ENCODE results near the gene PLAAT1.

PLAAT1 gene

GRCh38 chr3:193253986-193254660 lies 13.1 kb downstream of the PLAAT1 start:
- H3K9me3 ChIP-seq = peaks cover 2 to 13% (median 11%) of the 10 kb centered on the region in 3 donors
- intact Hi-C loops (cut with DNase I; ENCODE audit: low total_unique reads) = loop anchor here (10.0 kb wide), 1 partner anchor 439 kb away; no protein-coding TSS in a partner anchor
- TF ChIP-seq, protein P1, sequence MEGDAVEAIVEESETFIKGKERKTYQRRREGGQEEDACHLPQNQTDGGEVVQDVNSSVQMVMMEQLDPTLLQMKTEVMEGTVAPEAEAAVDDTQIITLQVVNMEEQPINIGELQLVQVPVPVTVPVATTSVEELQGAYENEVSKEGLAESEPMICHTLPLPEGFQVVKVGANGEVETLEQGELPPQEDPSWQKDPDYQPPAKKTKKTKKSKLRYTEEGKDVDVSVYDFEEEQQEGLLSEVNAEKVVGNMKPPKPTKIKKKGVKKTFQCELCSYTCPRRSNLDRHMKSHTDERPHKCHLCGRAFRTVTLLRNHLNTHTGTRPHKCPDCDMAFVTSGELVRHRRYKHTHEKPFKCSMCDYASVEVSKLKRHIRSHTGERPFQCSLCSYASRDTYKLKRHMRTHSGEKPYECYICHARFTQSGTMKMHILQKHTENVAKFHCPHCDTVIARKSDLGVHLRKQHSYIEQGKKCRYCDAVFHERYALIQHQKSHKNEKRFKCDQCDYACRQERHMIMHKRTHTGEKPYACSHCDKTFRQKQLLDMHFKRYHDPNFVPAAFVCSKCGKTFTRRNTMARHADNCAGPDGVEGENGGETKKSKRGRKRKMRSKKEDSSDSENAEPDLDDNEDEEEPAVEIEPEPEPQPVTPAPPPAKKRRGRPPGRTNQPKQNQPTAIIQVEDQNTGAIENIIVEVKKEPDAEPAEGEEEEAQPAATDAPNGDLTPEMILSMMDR (IDR thresholded peaks at IDR 0.05) = no peak
- H3K4me1 ChIP-seq = no peaks in the 10 kb centered on the region
- peaks cover 0 to 2% of the 10 kb centered on the region in 2 donors for H3K27me3 ChIP-seq
- no peak overlapping the region for H3K27ac ChIP-seq
- DNase-seq = no peak
- no peaks in the 10 kb centered on the region for H3K36me3 ChIP-seq
- H3K4me3 ChIP-seq = no peak overlapping the region

DNA sequence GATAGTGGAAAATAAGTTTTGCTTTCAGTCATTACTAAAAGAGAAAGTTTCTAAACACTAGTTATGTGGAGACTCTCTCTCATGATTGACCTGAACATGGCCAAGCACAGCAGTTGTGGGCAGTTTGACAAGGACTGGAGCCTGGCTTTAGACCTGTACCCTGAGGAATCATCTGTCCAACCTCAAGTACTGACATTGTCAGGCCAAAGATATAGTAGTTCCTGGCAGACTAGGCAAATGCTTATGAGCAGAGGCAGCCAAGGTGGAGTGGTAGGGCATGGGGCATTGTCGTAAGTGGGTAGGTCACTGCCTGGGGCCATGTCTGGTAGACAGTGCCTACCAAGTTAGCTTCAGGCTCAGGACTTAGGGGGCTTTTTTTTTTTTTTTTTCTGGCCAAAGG lies 20.9 kb downstream of the PLAAT1 start:
- TF ChIP-seq, protein P1 (IDR thresholded peaks at IDR 0.05) = no peak
- Histone ChIP-seq H3K27ac (no peak overlapping the region), H3K36me3 (no peaks in the 10 kb centered on the region), H3K27me3 (no peaks in the 10 kb centered on the region), H3K9me3 (no peaks in the 10 kb centered on the region), H3K4me1 (no peaks in the 10 kb centered on the region), H3K4me3 (no peak overlapping the region)
- intact Hi-C loops (cut with DNase I; ENCODE audit: low total_unique reads) = no loop called here
- no peak for DNase-seq

DNA sequence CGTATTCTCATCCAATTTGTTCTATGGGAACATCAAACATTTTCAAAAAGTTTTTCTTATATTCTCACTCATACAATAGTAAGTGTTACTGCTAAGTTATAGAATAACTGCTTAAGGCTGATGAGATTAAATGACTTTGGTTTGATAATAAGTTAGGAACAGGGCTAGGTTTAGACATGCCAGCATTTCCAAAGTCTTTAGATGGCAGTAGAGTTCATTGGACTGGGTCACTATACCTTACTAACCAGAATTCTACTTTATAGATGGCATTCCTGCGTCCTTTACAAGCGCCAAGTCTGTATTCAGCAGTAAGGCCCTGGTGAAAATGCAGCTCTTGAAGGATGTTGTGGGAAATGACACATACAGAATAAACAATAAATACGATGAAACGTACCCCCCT lies 21.7 kb downstream of the PLAAT1 start:
- H3K27ac ChIP-seq = no peak overlapping the region
- intact Hi-C loops (cut with DNase I; ENCODE audit: low total_unique reads) = no loop called here
- no peak overlapping the region for H3K4me3 ChIP-seq
- H3K9me3 ChIP-seq = no peaks in the 10 kb centered on the region
- H3K4me1 ChIP-seq = no peaks in the 10 kb centered on the region
- DNase-seq = no peak
- H3K36me3 ChIP-seq = no peaks in the 10 kb centered on the region
- TF ChIP-seq, protein P1 (IDR thresholded peaks at IDR 0.05) = no peak
- H3K27me3 ChIP-seq = no peaks in the 10 kb centered on the region

DNA sequence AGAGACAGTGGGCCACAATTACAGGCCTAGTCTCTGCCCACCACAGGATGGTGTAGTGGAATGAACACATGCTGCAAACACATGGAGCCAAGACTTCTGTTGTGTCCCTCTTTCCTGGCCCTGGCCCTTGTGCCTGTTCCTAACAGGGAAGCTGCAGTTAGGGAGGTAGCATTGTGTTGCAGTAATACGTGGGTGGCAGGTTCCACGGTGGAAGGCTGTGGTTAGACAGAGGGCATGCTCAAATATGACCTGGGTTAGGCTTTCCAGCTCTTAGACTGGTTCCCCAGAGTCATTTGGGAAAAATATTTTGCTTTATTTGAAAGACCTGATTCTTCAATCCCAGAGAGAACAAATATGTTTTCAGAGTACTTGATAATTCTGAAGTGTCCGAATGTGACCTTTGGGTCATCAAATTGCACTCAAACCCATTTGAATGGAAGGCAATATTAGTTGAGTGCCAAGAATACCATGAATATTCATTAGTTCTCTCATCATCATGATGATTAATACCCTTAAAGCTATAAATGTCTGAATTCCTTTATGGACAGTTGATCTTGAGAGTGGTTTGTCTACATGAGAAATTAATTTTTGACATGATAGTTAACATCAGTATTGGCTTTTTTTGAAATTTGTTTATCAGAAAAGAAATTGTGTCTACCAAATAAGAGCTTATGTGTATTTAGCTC lies 28.5 kb downstream of the PLAAT1 start:
- TF ChIP-seq, protein P1 (IDR thresholded peaks at IDR 0.05) = no peak
- Histone ChIP-seq H3K4me3 (no peak overlapping the region), H3K9me3 (no peaks in the 10 kb centered on the region), H3K27ac (no peak overlapping the region), H3K36me3 (no peaks in the 10 kb centered on the region), H3K27me3 (no peaks in the 10 kb centered on the region), H3K4me1 (no peaks in the 10 kb centered on the region)
- no peak for DNase-seq
- intact Hi-C loops (cut with DNase I; ENCODE audit: low total_unique reads) = no loop called here

- Histone ChIP-seq H3K9me3 (no peaks in the 10 kb centered on the region), H3K4me1 (no peaks in the 10 kb centered on the region), H3K36me3 (no peaks in the 10 kb centered on the region), H3K4me3 (no peak overlapping the region), H3K27ac (no peak overlapping the region), H3K27me3 (no peaks in the 10 kb centered on the region)
- intact Hi-C loops (cut with DNase I; ENCODE audit: low total_unique reads) = no loop called here
- no peak for DNase-seq
- TF ChIP-seq, protein P1 (IDR thresholded peaks at IDR 0.05) = no peak
Measured at GRCh38 chr3:193270451-193270850, 29.4 kb downstream of the PLAAT1 start.

Data from tibial artery (tissue), 4 donors.